Stimulated activated CD8-positive, alpha-beta memory T cell treated with anti-CD3 and anti-CD28 coated beads, Interleukin-15, amount 100 ng/mL, for 1 hour (primary cell): ENCODE measurements around the gene DSP.

ENCODE experiments used
- DNase-seq: peaks from one replicate; pipeline ENCODE4 v3.0.0-alpha.2; 2020; ENCODE audit warnings: low read depth

The DSP gene

GRCh38 chr6:7541175-7542064 is at the start of gene DSP:
DSP (plus strand) TSS chr6:7541671; CDS start chr6:7541916, 245 bp downstream.
- DNase-seq = no peak

DNA sequence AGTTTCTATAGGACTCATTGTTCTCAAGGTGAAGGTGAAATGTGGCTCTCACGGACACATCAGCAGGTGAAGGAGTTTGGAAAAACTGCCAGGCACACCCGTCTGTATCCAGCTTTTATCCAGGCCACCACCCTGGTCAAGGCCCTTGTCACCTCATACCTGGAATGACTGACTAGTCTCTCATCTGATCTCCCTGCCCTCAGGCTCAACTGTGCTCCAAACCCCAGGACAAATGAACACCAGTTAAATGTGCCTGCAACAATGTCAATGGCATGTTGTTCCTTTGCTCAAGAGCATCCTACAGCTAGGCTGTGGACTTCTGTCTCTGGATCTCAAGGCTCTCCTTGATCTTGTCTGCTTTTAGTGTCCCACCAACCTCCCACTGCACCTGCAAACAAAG is 47.6 kb upstream of the DSP start:
- DNase-seq = no peak

- no peak for DNase-seq
Observed at GRCh38 chr6:7494638-7495037, 46.8 kb upstream of the DSP start.

DNA sequence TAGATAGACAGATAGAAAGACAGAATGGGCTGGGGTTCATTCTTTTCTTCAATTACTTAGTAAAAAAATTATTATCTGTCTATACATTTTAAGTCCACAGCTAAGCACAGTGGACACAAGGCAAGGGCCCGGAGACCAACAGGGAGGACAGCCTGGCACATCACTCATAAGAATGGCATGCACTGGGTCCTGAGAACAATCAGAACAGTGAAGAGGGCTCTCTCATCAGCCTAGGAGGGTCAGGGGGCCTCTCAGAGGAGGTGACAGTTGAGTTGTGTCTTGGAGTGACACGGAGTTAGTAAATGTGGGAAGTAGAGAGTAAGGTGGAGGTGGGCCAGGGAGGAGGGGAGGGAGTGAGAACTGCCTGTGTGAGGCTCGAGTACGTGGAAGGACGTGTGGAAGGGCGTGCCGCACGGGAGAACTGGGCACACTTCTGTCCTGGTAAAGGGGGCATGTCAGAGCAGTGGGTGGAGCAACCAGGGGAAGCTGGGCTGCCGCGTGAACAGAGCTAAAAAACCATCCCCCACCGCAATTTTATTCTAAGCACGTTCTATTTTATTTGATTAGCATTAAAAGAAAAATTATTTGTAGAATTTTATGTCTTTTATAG is 45.1 kb upstream of the DSP start:
- DNase-seq = no peak

- DNase-seq = no peak
Observed at GRCh38 chr6:7500752-7501282, 40.7 kb upstream of the DSP start.

DNA sequence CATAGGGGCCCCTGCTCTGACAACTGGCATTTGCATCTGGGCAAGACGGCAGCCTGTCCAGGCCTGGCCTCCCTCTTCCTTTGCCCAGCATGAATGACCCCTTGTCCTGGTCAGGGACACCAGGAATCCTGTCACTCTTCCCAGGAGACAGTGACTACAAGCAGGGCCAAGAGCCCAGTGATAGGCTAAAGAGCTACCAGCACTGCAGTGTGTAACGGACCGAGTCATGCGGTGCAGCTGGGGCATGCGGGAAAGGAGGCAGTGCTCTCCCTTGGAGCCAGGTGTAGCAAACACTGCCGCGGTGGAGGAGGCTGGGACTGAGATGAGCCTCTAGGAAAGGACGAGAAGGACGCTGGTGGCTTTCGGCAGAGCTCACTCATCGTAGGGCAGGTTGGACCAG is 38.7 kb upstream of the DSP start:
- DNase-seq = no peak

- no peak for DNase-seq
Observed at GRCh38 chr6:7504041-7504440, 37.4 kb upstream of the DSP start.

GRCh38 chr6:7505189-7505699 is 36.2 kb upstream of the DSP start:
- DNase-seq = no peak

DNA sequence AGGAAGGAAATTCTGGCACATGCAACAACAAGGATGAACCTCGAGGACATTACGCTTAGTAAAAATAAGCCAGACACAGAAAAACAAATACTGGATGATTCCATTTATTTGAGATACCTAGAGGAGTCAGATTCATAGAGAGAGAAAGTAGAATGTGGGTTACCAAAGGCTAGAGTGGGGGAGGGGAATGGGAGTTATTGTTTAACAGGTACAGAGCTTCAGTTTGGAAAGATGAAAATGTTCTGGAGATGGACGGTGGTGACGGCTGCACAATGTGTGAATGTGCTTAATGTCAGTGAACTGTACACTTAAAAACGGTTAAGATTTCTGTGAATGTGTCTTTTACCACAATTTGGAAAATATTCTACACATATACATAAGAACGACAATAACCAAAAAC is 33.9 kb upstream of the DSP start:
- no peak for DNase-seq

DNA sequence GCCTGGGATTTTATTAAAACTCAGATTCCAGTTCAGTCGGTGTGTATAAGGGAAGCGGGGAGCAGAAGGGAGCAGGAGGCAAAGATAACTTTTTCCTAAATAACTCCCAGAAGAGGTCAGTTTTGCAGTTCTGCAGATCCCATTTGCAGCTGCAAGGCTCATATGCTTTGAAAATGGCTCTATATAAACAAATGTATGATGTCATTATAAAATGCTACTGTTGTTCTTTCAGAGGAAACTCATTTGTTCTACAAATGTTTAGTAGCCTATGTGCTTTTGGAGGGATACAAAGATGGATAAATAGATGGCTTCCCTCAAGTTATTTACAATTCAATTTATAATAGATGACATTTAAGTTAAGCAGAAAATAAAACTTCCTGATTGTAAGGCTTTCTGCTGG is 29.2 kb upstream of the DSP start:
- DNase-seq = no peak

- DNase-seq = no peak
Observed at GRCh38 chr6:7513529-7513928, 27.9 kb upstream of the DSP start.

DNA sequence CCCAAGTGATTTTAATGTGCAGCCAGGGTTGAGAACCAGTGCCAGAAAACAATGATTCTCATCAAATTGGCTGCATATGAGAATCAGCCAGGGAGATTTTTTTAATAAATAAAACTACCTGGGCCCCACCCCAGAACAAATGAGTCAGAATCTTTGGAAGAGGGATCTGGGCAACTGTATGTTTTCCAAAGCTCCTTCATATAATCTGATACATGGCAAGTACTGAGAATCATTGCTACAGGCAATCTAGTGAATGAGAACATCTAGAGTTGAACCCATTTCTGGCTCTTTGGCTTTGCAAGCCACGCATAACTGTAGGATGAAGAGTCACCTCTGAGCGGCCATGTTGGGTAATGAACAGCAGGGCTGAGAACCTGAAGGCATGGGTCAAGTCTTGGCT is 26.1 kb upstream of the DSP start:
- no peak for DNase-seq

- DNase-seq = no peak
Observed at GRCh38 chr6:7518877-7519276, 22.6 kb upstream of the DSP start.

DNA sequence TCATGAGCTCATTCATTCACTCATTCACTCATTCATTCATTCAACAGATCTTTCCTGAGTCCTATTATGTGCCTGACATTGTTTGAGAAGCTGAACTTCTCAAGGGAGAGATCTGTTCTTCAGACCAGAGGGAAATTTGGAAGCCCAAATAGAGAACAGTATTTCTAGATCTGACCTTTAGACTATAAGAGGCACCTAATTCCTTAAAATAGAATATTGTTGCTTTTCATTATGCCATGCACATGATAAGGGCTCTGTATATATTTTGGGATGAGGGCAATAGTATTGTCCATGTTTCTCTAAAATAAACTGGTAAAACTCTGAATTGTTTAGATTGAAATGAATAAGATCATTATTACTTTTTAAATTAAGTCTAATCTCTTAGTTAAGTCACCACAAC is 18.6 kb upstream of the DSP start:
- no peak for DNase-seq

- DNase-seq = no peak
Observed at GRCh38 chr6:7523922-7524321, 17.5 kb upstream of the DSP start.

DNA sequence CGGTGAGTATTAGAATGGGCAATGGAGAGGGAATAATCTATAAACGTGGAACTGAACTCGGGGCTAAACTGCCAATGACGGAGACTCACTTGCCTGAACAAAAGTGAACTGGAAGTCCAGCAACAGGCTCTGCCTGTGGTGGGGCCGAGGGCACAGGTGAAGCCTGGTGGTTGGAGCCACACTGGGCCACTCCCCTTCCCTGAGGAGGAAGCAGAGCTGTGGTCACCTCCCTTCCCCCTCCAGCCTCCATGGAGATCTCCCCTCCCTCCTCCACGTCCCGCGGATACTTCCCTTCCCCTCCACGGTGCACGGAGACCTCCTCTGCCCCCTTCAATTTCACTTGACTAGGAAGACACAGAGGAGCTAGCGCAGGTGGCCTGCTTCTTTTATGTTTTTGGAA is 14.7 kb upstream of the DSP start:
- DNase-seq = no peak

GRCh38 chr6:7528565-7528964 is 12.9 kb upstream of the DSP start:
- DNase-seq = no peak

DNA sequence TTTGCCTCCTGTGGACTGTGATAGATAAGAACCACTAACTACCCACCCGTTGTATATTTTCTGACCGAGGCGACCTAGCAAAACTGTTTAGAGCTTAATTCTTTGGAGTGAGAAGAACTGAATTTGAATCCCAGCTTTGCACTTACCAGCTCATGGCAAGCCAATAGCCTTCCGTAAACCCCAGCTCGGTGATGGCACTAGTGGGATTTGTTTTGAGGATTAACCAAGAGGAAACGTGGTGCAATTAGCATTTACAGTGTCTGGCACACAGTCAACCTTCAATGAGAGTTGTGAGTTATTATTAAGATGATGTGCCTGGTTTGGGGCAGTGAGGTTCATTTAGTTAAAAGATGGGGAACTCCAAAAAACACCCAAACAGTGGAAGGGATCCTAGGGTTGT is 12.3 kb upstream of the DSP start:
- no peak for DNase-seq

DNA sequence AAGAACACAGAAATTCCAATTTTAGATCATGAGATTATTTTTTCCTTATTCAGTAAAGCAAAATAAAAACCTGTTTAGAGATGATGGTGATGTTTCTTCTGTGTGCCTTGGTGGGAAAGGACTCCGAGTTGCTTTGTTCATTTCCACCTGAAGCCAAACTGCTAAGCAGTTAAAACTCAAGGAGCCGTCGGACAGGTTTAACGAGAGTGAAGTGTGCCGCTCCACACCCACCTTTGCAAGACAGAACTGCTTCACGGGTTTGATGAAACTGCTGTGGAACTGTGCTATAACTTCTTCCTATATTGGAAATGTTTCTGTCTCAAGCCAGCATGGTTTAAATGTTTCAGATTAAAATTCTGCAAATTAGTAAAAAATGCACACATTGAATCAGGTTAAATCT is 9.2 kb upstream of the DSP start:
- DNase-seq = no peak

- DNase-seq = no peak
Observed at GRCh38 chr6:7532821-7533220, 8.7 kb upstream of the DSP start.

DNA sequence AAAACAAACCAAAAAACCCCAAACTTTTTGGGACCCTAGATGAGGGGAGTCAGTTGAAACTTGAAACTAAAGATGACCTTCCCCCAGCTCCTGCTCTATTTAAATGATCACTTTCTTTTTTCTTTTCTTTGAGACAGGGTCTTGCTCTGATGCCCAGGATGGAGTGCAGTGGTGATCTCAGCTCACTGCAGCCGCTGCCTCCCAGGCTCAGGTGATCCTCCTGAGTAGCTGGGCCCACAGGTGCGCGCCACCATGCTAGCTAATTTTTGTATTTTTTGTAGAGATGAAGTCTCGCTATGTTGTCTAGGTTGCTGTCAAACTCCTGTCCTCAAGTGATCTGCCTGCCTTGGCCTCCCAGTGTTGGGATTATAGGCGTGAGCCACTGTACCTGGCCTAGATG is 7.3 kb upstream of the DSP start:
- DNase-seq = no peak

- DNase-seq = no peak
Observed at GRCh38 chr6:7535498-7535897, 6.0 kb upstream of the DSP start.

- no peak for DNase-seq
Observed at GRCh38 chr6:7537565-7538174, 3.8 kb upstream of the DSP start.
